Activated CD8-positive, alpha-beta memory T cell treated with anti-CD3 and anti-CD28 coated beads, Interleukin-2, amount 50 U/mL, for 1 hour (primary cell): ENCODE results near the gene UGT1A6.

Experiments used
- DNase-seq: peaks from one replicate; pipeline ENCODE4 v3.0.0-alpha.2; 2020; ENCODE audit errors: extremely low read depth

Gene UGT1A6

DNA sequence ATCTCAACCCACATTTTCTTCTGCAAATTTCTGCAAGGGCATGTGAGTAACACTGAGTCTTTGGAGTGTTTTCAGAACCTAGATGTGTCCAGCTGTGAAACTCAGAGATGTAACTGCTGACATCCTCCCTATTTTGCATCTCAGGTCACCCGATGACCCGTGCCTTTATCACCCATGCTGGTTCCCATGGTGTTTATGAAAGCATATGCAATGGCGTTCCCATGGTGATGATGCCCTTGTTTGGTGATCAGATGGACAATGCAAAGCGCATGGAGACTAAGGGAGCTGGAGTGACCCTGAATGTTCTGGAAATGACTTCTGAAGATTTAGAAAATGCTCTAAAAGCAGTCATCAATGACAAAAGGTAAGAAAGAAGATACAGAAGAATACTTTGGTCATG lies 75.4 kb downstream of the UGT1A6 start:
- DNase-seq: no peak

DNA sequence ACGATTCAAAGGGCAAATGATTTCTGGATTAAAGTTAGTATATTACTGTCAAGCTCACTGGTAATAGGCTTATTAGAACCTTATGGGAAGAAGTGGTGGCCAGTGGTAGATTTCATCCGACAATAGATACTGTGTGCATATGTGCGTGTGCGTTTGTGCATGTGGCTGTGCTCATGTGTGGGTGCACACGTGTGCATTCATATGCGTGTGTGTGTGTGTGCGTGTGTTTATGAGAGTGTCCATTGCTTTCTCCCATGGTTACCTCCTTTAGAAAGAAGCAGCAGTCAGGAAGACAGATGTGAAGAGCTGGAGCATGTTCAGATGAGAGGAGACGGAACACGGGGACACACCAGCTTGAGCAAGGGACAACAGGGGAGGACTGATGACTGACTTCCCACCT lies 76.6 kb downstream of the UGT1A6 start:
- no peak for DNase-seq

DNA sequence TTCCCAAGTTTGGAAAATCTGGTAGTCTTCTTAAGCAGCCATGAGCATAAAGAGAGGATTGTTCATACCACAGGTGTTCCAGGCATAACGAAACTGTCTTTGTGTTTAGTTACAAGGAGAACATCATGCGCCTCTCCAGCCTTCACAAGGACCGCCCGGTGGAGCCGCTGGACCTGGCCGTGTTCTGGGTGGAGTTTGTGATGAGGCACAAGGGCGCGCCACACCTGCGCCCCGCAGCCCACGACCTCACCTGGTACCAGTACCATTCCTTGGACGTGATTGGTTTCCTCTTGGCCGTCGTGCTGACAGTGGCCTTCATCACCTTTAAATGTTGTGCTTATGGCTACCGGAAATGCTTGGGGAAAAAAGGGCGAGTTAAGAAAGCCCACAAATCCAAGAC lies 79.5 kb downstream of the UGT1A6 start:
- no peak for DNase-seq

DNA sequence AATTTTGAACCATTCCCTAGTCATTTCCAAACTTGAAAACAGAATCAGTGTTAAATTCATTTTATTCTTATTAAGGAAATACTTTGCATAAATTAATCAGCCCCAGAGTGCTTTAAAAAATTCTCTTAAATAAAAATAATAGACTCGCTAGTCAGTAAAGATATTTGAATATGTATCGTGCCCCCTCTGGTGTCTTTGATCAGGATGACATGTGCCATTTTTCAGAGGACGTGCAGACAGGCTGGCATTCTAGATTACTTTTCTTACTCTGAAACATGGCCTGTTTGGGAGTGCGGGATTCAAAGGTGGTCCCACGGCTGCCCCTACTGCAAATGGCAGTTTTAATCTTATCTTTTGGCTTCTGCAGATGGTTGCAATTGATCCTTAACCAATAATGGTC lies 79.9 kb downstream of the UGT1A6 start:
- DNase-seq: no peak

- DNase-seq: no peak
These were observed 81.2 kb downstream of the UGT1A6 start for GRCh38 chr2:233773854-233774253.

- DNase-seq: no peak
These were observed 82.7 kb downstream of the UGT1A6 start for GRCh38 chr2:233775414-233775813.

GRCh38 chr2:233778030-233778429 lies 85.3 kb downstream of the UGT1A6 start, which contains the start of gene MROH2A:
TSS of gene MROH2A (plus strand) at chr2:233778330. CDS start at chr2:233779359, 1,029 bp downstream.
- no peak for DNase-seq

DNA sequence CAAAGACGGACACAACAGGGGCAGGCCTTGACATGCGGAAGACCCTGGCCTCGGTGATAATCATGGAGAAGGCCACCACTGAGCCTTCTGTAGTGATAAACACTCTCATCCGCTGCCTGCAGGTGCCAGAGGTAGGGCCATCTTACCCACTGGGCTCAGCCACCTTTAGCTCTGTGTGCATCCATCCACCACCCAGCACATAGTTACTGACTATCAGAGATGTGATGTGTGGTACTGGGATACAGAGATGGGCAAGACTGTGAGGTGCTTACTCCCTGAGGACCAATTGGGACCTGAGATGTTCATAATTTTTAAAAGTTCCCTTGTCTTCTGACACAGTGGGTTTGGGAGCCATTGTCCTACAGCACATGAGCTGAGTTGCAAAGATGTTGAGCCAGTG lies 87.0 kb downstream of the UGT1A6 start:
- DNase-seq: no peak

DNA sequence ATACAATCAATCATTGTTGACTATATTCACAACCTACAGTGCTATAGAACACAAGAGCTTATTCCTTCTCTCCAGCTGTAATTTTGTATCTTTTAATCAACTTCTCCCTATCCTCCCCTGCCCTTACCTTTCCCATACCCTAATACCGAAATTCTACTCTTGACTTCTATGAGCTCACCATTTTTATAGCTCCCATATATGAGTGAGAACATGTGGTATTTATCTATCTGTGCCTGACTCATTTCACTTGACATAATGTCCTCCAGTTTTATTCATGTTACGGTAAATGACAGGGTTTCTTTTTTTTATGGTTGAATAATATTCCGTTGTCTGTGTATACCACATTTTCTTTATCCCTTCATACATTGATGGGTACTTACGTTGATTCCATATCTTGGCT lies 88.1 kb downstream of the UGT1A6 start:
- DNase-seq: no peak

DNA sequence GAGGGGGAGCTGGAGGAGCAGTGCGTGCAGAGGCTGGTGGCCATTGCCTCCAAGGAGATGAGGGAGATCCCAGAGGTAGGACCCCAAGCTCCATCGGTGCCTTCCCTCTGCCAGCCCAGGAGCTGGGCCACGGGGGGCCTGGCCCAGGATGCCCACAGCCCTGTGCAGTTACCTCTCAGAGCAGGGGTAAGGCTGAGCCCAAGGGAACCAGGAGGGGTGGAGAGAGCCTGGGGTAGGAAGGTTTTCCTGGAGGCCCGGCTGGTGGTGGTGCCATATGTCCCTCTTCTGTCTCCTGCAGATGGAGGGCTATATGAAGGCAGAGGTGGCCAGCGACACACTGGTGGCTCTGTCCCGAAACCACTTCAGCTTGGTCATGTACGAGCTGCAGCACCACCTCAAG lies 96.9 kb downstream of the UGT1A6 start:
- no peak for DNase-seq

GRCh38 chr2:233791151-233791882 lies 98.6 kb downstream of the UGT1A6 start:
- DNase-seq: no peak

DNA sequence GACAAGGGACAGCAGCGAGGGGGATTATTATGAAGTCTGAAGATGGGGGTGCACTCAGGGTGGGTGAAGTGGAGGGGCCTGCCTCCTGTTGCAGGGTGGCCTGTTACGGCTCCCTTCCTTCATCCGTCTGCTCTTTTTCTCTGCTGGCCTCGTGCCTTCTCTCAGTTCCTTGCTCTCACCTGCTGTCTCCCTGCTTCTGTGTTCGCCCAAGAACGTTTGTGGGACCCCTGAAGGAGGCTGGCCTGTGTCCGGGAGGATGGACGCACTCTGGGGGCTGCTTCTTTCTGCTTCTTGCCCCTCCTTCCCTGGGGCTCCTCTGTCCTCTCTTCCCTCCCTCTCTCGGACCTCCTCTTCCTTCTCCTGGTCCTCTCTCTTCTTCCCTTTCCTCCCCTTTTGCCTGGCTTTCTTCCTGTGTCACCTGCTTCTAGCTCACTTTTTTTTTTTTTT lies 99.2 kb downstream of the UGT1A6 start:
- no peak for DNase-seq

- DNase-seq: no peak
These were observed 100.0 kb downstream of the UGT1A6 start for GRCh38 chr2:233792720-233793119.

DNA sequence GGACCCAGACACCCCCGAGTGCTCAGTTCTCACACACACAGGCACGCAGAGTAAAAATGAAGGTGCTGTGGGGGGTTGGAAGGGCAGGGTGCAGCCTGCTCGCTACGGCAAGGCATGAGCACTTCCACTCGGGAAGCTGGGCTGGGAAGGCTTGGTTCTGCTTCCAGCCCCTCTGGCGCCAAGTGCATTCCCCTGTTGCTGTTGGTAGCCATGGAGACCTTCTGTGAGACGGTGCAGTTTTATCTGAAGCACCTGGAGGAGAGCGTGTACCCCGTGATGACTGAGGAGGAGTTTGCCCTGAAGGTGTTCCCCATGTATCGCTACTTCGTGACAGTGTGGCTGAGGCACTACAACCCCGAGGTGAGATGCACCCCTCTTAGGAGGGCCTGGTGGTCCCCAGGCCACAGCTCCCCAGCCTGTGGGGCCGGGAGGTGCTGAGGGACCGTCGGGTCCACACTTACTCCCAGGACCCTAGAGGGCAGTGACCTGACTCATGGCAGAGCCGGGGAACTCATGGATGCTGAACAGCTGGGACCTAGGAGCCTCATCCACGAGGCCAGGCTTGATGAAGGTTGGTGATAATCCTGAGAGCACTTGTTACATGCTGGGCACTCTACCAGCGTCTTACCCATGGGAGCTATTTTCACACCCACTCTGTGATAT lies 100.9 kb downstream of the UGT1A6 start:
- DNase-seq: no peak

GRCh38 chr2:233794128-233794658 lies 101.5 kb downstream of the UGT1A6 start:
- DNase-seq: no peak

- DNase-seq: no peak
These were observed 103.1 kb downstream of the UGT1A6 start for GRCh38 chr2:233795735-233796171.

GRCh38 chr2:233796254-233796653 lies 103.6 kb downstream of the UGT1A6 start:
- DNase-seq: no peak

GRCh38 chr2:233798335-233799086 lies 105.8 kb downstream of the UGT1A6 start:
- DNase-seq: no peak

- no peak for DNase-seq
These were observed 106.5 kb downstream of the UGT1A6 start for GRCh38 chr2:233799087-233799665.

DNA sequence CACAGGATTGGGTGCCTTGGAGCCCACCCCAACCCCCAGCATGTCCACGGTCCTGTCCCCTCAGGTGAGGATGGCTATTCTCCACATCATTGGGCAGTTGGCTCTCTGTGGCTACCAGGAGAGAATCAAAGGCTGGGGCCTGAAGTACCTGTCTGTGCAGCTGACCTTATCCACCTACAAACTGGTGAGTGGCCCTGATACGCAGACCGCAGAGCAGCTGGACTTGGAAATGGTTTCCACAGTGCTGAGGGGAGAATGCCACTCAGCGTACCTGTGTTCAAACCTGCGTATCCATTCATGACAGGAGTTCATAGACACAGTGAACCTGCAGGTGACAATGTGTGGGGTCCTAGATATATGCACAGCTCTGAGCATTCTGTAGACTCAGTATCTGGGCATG lies 107.0 kb downstream of the UGT1A6 start:
- DNase-seq: no peak

- DNase-seq: no peak
These were observed 107.5 kb downstream of the UGT1A6 start for GRCh38 chr2:233800208-233800607.
